WTC11 (cell line): ENCODE measurements around the gene FUZ. TPM values are rescaled to one million over a fixed set of nuclear protein-coding genes. Genes with fewer than 3 reads are reported as not detected.
A peak's percentile ranks its signal among the peaks of the same experiment; 100 is the strongest.

Experiments
- AFF4 ChIP-seq: sonication (generic); formaldehyde crosslinking; IDR thresholded peaks from 2 replicates; pipeline ENCODE4 v1.8.1; 2023; ENCODE audit warnings: mild to moderate bottlenecking, missing genetic modification reagents, borderline replicate concordance
- ARID4B ChIP-seq: sonication (generic); formaldehyde crosslinking; IDR thresholded peaks from 2 replicates; pipeline ENCODE4 v1.8.0; 2023; ENCODE audit warnings: missing genetic modification reagents, mild to moderate bottlenecking, borderline replicate concordance
- ATF1 ChIP-seq: sonication (generic); formaldehyde crosslinking; IDR thresholded peaks from 2 replicates; pipeline ENCODE4 v1.8.1; 2023; ENCODE audit warnings: mild to moderate bottlenecking, moderate library complexity, missing genetic modification reagents
- CREM ChIP-seq: sonication (generic); formaldehyde crosslinking; IDR thresholded peaks from 2 replicates; pipeline ENCODE4 v1.8.1; 2022; ENCODE audit warnings: mild to moderate bottlenecking, missing genetic modification reagents, moderate library complexity
- GRHL2 ChIP-seq: fragments of 250-450 bp; sonication (Bioruptor Pico); IDR thresholded peaks from 2 replicates; pipeline ENCODE4 v1.8.0; 2022; ENCODE audit warnings: mild to moderate bottlenecking, moderate library complexity; ENCODE audit not compliant: insufficient replicate concordance, severe bottlenecking
- IRF2 ChIP-seq: sonication (generic); formaldehyde crosslinking; IDR thresholded peaks from 2 replicates; pipeline ENCODE4 v1.8.0; 2022; ENCODE audit warnings: low read depth, missing genetic modification reagents, borderline replicate concordance
- NFATC4 ChIP-seq: fragments of 250-450 bp; sonication (Bioruptor Pico); IDR thresholded peaks from 2 replicates; pipeline ENCODE4 v1.9.0; 2021; ENCODE audit warnings: mild to moderate bottlenecking
- OVOL2 ChIP-seq: fragments of 250-450 bp; sonication (Bioruptor Pico); IDR thresholded peaks from 2 replicates; pipeline ENCODE4 v1.9.0; 2021; ENCODE audit warnings: mild to moderate bottlenecking, borderline replicate concordance
- PREB ChIP-seq: sonication (generic); formaldehyde crosslinking; IDR thresholded peaks from 2 replicates; pipeline ENCODE4 v1.8.1; 2022; ENCODE audit warnings: mild to moderate bottlenecking, missing genetic modification reagents, moderate library complexity, borderline replicate concordance
- SMAD4 ChIP-seq: sonication (generic); formaldehyde crosslinking; IDR thresholded peaks from 2 replicates; pipeline ENCODE4 v1.8.0; 2022; ENCODE audit warnings: mild to moderate bottlenecking, missing genetic modification reagents
- SP1 ChIP-seq: sonication (generic); formaldehyde crosslinking; conservative IDR thresholded peaks from 2 replicates; pipeline ENCODE4 v1.8.1; 2022; ENCODE audit warnings: missing genetic modification reagents
- STAT6 ChIP-seq: sonication (generic); formaldehyde crosslinking; conservative IDR thresholded peaks from 2 replicates; pipeline ENCODE4 v1.8.1; 2023; ENCODE audit warnings: mild to moderate bottlenecking, low read depth, missing genetic modification reagents, moderate library complexity
- TEAD1 ChIP-seq: sonication (generic); formaldehyde crosslinking; IDR thresholded peaks from 2 replicates; pipeline ENCODE4 v1.8.0; 2022; ENCODE audit warnings: mild to moderate bottlenecking, missing genetic modification reagents
- TEAD4 ChIP-seq: sonication (generic); formaldehyde crosslinking; IDR thresholded peaks from 2 replicates; pipeline ENCODE4 v1.8.0; 2022; ENCODE audit warnings: mild to moderate bottlenecking, missing genetic modification reagents
- USF1 ChIP-seq: sonication (generic); formaldehyde crosslinking; IDR thresholded peaks from 2 replicates; pipeline ENCODE4 v1.8.0; 2022; ENCODE audit warnings: mild to moderate bottlenecking, missing genetic modification reagents
- ZBTB21 ChIP-seq: sonication (generic); formaldehyde crosslinking; IDR thresholded peaks from 2 replicates; pipeline ENCODE4 v1.8.1; 2023; ENCODE audit warnings: mild to moderate bottlenecking, missing genetic modification reagents, borderline replicate concordance
- ZBTB43 ChIP-seq: sonication (generic); formaldehyde crosslinking; IDR thresholded peaks from 2 replicates; pipeline ENCODE4 v1.8.1; 2023; ENCODE audit warnings: mild to moderate bottlenecking, missing genetic modification reagents
- ZMAT4 ChIP-seq: fragments of 250-450 bp; sonication (Bioruptor Pico); IDR thresholded peaks from 2 replicates; pipeline ENCODE4 v1.9.0; 2021; ENCODE audit warnings: mild to moderate bottlenecking
- ZNF219 ChIP-seq: sonication (generic); formaldehyde crosslinking; IDR thresholded peaks from 2 replicates; pipeline ENCODE4 v1.8.0; 2023; ENCODE audit warnings: missing genetic modification reagents, mild to moderate bottlenecking, borderline replicate concordance
- ZNF263 ChIP-seq: sonication (generic); formaldehyde crosslinking; IDR thresholded peaks from 2 replicates; pipeline ENCODE4 v1.8.1; 2022; ENCODE audit warnings: low read depth, mild to moderate bottlenecking, moderate library complexity, missing genetic modification reagents
- total RNA-seq: library from RNA; stranded (reverse); gene quantifications from 3 replicates; pipeline ENCODE4 v1.2.3, GENCODE V29; 2021

The FUZ gene
- total RNA-seq, 1 experiment from 2014 or later = 35.1 TPM

- TF ChIP-seq STAT6 (CRISPR knock-in tag) = no peak
- TF ChIP-seq ARID4B (CRISPR knock-in tag) = 0 out of 2 replicates have a peak, but pooled peaks have one; percentile 37
- TF ChIP-seq ATF1 = no peak
- TF ChIP-seq NFATC4 (CRISPR knock-in tag) = no peak
- TF ChIP-seq ZBTB43 (CRISPR knock-in tag) = no peak
- TF ChIP-seq PREB (CRISPR knock-in tag) = no peak
- no peak for TF ChIP-seq IRF2
- no peak for TF ChIP-seq CREM (CRISPR knock-in tag)
- TF ChIP-seq ZNF219 (CRISPR knock-in tag) = no peak
- TF ChIP-seq AFF4 (CRISPR knock-in tag) = no peak
- no peak for TF ChIP-seq OVOL2 (CRISPR knock-in tag)
- no peak for TF ChIP-seq SMAD4 (CRISPR knock-in tag)
- no peak for TF ChIP-seq ZBTB21 (CRISPR knock-in tag)
- TF ChIP-seq ZNF263 (CRISPR knock-in tag) = no peak
- no peak for TF ChIP-seq GRHL2
- TF ChIP-seq SP1 (CRISPR knock-in tag) = 0 out of 2 replicates have a peak, but pooled peaks have one; percentile 44
- TF ChIP-seq ZMAT4 (CRISPR knock-in tag) = no peak
- TF ChIP-seq USF1 (CRISPR knock-in tag) = peak; percentile 61
- TF ChIP-seq TEAD1 (CRISPR knock-in tag) = peak; percentile 9; the same call in 1 of the 2 replicates
- no peak for TF ChIP-seq TEAD4 (CRISPR knock-in tag)
Observed at GRCh38 chr19:49812997-49813861, at the start of gene FUZ (continued).
